G401 (cell line): Measurements from ENCODE around the gene RSU1. TPM values are rescaled to one million over a fixed set of nuclear protein-coding genes. Genes with fewer than 3 reads are reported as not detected.

ENCODE experiments used
- DNase-seq: peaks from one replicate; pipeline ENCODE4 v3.0.0-alpha.2; 2015; ENCODE audit warnings: low spot score
- in situ Hi-C: cut with HindIII; loops from 2 replicates; pipeline ENCODE4 v1.10.0; 2016; ENCODE audit warnings: low sequenced_read_pairs, mixed read lengths
- total RNA-seq: library from RNA; depleted of rRNA; stranded (reverse); fragments of >200 nt; shearing (Covaris generic); gene quantifications from 2 replicates; pipeline ENCODE4 v1.2.3, GENCODE V29; 2014

RSU1 gene
- total RNA-seq, 1 experiment from 2014 or later: 26.7 TPM

- in situ Hi-C loops: no loop called here
- no peak for DNase-seq
Measured at GRCh38 chr10:16699435-16700057, 117.7 kb downstream of the RSU1 start.

GRCh38 chr10:16698461-16698860 lies 118.8 kb downstream of the RSU1 start:
- DNase-seq: no peak
- in situ Hi-C loops: no loop called here

GRCh38 chr10:16690417-16690816 lies 126.8 kb downstream of the RSU1 start:
- DNase-seq: no peak
- in situ Hi-C loops: no loop called here

GRCh38 chr10:16689696-16690095 lies 127.5 kb downstream of the RSU1 start:
- in situ Hi-C loops: no loop called here
- no peak for DNase-seq

- in situ Hi-C loops: no loop called here
- DNase-seq: no peak
Measured at GRCh38 chr10:16689227-16689626, 128.0 kb downstream of the RSU1 start.

- no peak for DNase-seq
- in situ Hi-C loops: no loop called here
Measured at GRCh38 chr10:16686054-16686902, 130.9 kb downstream of the RSU1 start.

- in situ Hi-C loops: no loop called here
Measured at GRCh38 chr10:16685551-16685950, 131.7 kb downstream of the RSU1 start.

GRCh38 chr10:16681521-16681920 lies 135.7 kb downstream of the RSU1 start:
- no peak for DNase-seq
- in situ Hi-C loops: no loop called here

More at GRCh38 chr10:16685551-16685950, 131.7 kb downstream of the RSU1 start:
- DNase-seq: no peak

- in situ Hi-C loops: no loop called here
- DNase-seq: peak; percentile 71
Measured at GRCh38 chr10:16679511-16679910, 137.7 kb downstream of the RSU1 start.

- in situ Hi-C loops: no loop called here
- DNase-seq: no peak
Measured at GRCh38 chr10:16675334-16675733, 141.9 kb downstream of the RSU1 start.

GRCh38 chr10:16674147-16674703 lies 143.0 kb downstream of the RSU1 start:
- in situ Hi-C loops: no loop called here
- peak; percentile 44 for DNase-seq

GRCh38 chr10:16673443-16673842 lies 143.8 kb downstream of the RSU1 start:
- in situ Hi-C loops: no loop called here
- DNase-seq: peak; percentile 83

- DNase-seq: no peak
- in situ Hi-C loops: no loop called here
Measured at GRCh38 chr10:16663444-16663843, 153.8 kb downstream of the RSU1 start.

GRCh38 chr10:16662923-16663322 lies 154.3 kb downstream of the RSU1 start:
- in situ Hi-C loops: no loop called here
- DNase-seq: no peak

GRCh38 chr10:16656895-16657294 lies 160.3 kb downstream of the RSU1 start:
- in situ Hi-C loops: no loop called here
- peak; percentile 12 for DNase-seq

- no peak for DNase-seq
- in situ Hi-C loops: no loop called here
Measured at GRCh38 chr10:16653224-16653623, 164.0 kb downstream of the RSU1 start.

- DNase-seq: no peak
- in situ Hi-C loops: no loop called here
Measured at GRCh38 chr10:16652154-16652553, 165.1 kb downstream of the RSU1 start.

- in situ Hi-C loops: no loop called here
- no peak for DNase-seq
Measured at GRCh38 chr10:16649757-16650156, 167.5 kb downstream of the RSU1 start.

GRCh38 chr10:16648366-16648765 lies 168.9 kb downstream of the RSU1 start:
- no peak for DNase-seq
- in situ Hi-C loops: no loop called here
